GM12874 (cell line): ENCODE measurements around the gene C2CD2.

ENCODE experiments used
- CTCF ChIP-seq: IDR thresholded peaks from 2 replicates; pipeline ENCODE4 v1.5.1; 2011; ENCODE audit warnings: low read depth, mild to moderate bottlenecking, control low read depth, low read length, moderate library complexity; ENCODE audit not compliant: insufficient read depth

C2CD2 gene

GRCh38 chr21:41885341-41886024 is 68.3 kb downstream of the C2CD2 start:
- no peak for TF ChIP-seq CTCF

GRCh38 chr21:41884501-41885030 is 69.3 kb downstream of the C2CD2 start:
- TF ChIP-seq CTCF = no peak

DNA sequence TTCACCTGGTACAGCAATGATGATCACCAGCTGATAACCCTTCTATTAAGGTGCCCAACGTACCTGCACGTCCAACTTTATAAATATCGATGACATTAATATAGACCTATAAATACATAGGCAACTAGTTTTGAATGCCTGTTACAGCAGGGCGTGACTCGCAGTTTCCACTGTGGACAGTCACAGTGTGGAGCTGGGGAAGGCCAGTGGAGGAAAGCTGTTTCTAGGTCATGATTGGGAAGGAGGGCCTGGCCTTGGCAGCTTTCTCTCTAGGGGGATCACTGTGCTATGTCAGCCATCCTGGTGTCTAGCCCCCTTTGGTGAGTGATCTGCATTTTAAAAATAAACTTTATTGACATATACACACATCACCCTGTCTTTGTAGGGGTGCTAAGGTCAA is 70.2 kb downstream of the C2CD2 start:
- no peak for TF ChIP-seq CTCF

DNA sequence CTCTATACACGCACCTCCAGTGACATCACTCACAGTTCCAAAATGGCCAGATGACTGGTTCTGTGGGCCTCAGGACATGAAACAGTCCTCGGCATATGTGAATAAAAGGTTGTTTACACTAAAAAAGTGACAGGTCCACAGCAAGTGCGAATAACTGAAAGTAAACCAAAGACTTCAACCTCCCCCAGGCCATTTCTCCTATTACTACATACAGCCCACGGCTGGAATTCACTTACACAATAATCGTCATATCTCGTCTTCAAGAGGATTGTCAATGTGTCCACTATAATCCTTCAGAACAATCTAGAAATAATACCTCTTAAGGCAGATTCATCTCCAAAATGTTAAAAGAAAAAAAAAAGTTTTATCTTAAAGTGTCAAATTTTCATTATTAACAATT is 72.8 kb downstream of the C2CD2 start:
- TF ChIP-seq CTCF = no peak

GRCh38 chr21:41880153-41880552 is 73.7 kb downstream of the C2CD2 start:
- no peak for TF ChIP-seq CTCF

- no peak for TF ChIP-seq CTCF
These were observed 74.4 kb downstream of the C2CD2 start, which contains the start of gene PRDM15 for GRCh38 chr21:41879190-41879998. TSS of gene PRDM15 (minus strand) at chr21:41879344. CDS start at chr21:41860363, 18,981 bp downstream.

GRCh38 chr21:41878831-41879189 is 75.0 kb downstream of the C2CD2 start:
- no peak for TF ChIP-seq CTCF
